ENCODE data around the gene SLC15A4.
"Not testable (repeated sequence)": the region's sequence is repeated elsewhere in the genome, so short reads cannot be mapped to it uniquely, and the experiment has no call there.

SLC15A4 gene

GRCh38 chr12:128814411-128815261 is 9.1 kb downstream of the SLC15A4 start:
- DNase-seq (ENCODE audit: low spot score): no peak

- DNase-seq (ENCODE audit: low spot score): no peak
Measured at GRCh38 chr12:128813883-128814282, 9.9 kb downstream of the SLC15A4 start.

GRCh38 chr12:128813392-128813791 is 10.4 kb downstream of the SLC15A4 start:
- no peak for DNase-seq (ENCODE audit: low spot score)

- no peak for DNase-seq (ENCODE audit: low spot score)
Measured at GRCh38 chr12:128811806-128812205, 12.0 kb downstream of the SLC15A4 start.

GRCh38 chr12:128810182-128811127 is 13.3 kb downstream of the SLC15A4 start:
- DNase-seq (ENCODE audit: low spot score): no peak

- no peak for DNase-seq (ENCODE audit: low spot score)
Measured at GRCh38 chr12:128808651-128809050, 15.1 kb downstream of the SLC15A4 start.

GRCh38 chr12:128807161-128807724 is 16.5 kb downstream of the SLC15A4 start:
- DNase-seq (ENCODE audit: low spot score): no peak

GRCh38 chr12:128806573-128806972 is 17.2 kb downstream of the SLC15A4 start:
- no peak for DNase-seq (ENCODE audit: low spot score)

- not testable (repeated sequence) for DNase-seq (ENCODE audit: low spot score)
Measured at GRCh38 chr12:128805406-128805805, 18.4 kb downstream of the SLC15A4 start.

- no peak for DNase-seq (ENCODE audit: low spot score)
Measured at GRCh38 chr12:128804762-128805161, 19.0 kb downstream of the SLC15A4 start.

GRCh38 chr12:128803788-128804187 is 20.0 kb downstream of the SLC15A4 start:
- no peak for DNase-seq (ENCODE audit: low spot score)

GRCh38 chr12:128802756-128803155 is 21.0 kb downstream of the SLC15A4 start:
- DNase-seq (ENCODE audit: low spot score): no peak

GRCh38 chr12:128801879-128802391 is 21.8 kb downstream of the SLC15A4 start:
- DNase-seq (ENCODE audit: low spot score): no peak

GRCh38 chr12:128800606-128801005 is 23.2 kb downstream of the SLC15A4 start:
- DNase-seq (ENCODE audit: low spot score): no peak

- no peak for DNase-seq (ENCODE audit: low spot score)
Measured at GRCh38 chr12:128798571-128799341, 25.0 kb downstream of the SLC15A4 start.

- DNase-seq (ENCODE audit: low spot score): no peak
Measured at GRCh38 chr12:128797119-128798118, 26.3 kb downstream of the SLC15A4 start.

- DNase-seq (ENCODE audit: low spot score): no peak
Measured at GRCh38 chr12:128796439-128797118, 27.2 kb downstream of the SLC15A4 start.

GRCh38 chr12:128795530-128796361 is 28.0 kb downstream of the SLC15A4 start:
- no peak for DNase-seq (ENCODE audit: low spot score)
